ENCODE results near the gene AKT1.
A peak's percentile ranks its signal among the peaks of the same experiment; 100 is the strongest.
"Not testable (repeated sequence)": the region's sequence is repeated elsewhere in the genome, so short reads cannot be mapped to it uniquely, and the experiment has no call there.

The AKT1 gene

GRCh38 chr14:104734991-104735779 is 60.4 kb downstream of the AKT1 start:
- intact Hi-C loops (cut with DNase I), result no loop called here
- no peak for DNase-seq

GRCh38 chr14:104734601-104734990 is 61.0 kb downstream of the AKT1 start:
- intact Hi-C loops (cut with DNase I), result no loop called here
- no peak for DNase-seq

GRCh38 chr14:104734051-104734587 is 61.4 kb downstream of the AKT1 start:
- intact Hi-C loops (cut with DNase I), result no loop called here
- DNase-seq, result no peak

- intact Hi-C loops (cut with DNase I), result no loop called here
- no peak for DNase-seq
Observed at GRCh38 chr14:104732931-104733681, 62.4 kb downstream of the AKT1 start.

GRCh38 chr14:104732355-104732804 is 63.2 kb downstream of the AKT1 start:
- peak in 5 of 42 donors; percentile 45 to 57 (median 50) for DNase-seq
- intact Hi-C loops (cut with DNase I), result no loop called here

- intact Hi-C loops (cut with DNase I), result no loop called here
- DNase-seq, result no peak
Observed at GRCh38 chr14:104731320-104732294, 63.9 kb downstream of the AKT1 start.

- DNase-seq, result no peak
- intact Hi-C loops (cut with DNase I), result no loop called here
Observed at GRCh38 chr14:104730487-104730886, 65.1 kb downstream of the AKT1 start.

GRCh38 chr14:104729835-104730181 is 65.7 kb downstream of the AKT1 start:
- intact Hi-C loops (cut with DNase I), result no loop called here
- DNase-seq, result no peak

- DNase-seq; intact Hi-C loops (cut with DNase I): not testable (repeated sequence)
Observed at GRCh38 chr14:104729176-104729834, 66.2 kb downstream of the AKT1 start.

- intact Hi-C loops (cut with DNase I), result no loop called here
- DNase-seq, result no peak
Observed at GRCh38 chr14:104728631-104729030, 66.9 kb downstream of the AKT1 start.

- DNase-seq, result peak in 1 of 42 donors; percentile 36
- intact Hi-C loops (cut with DNase I), result no loop called here
Observed at GRCh38 chr14:104726600-104727451, 68.7 kb downstream of the AKT1 start.

- DNase-seq, result no peak
- intact Hi-C loops (cut with DNase I), result no loop called here
Observed at GRCh38 chr14:104725772-104726548, 69.6 kb downstream of the AKT1 start.

- intact Hi-C loops (cut with DNase I), result no loop called here
- peak in 28 of 42 donors; percentile 28 to 78 (median 54) for DNase-seq
Observed at GRCh38 chr14:104724981-104725771, 70.4 kb downstream of the AKT1 start.

GRCh38 chr14:104724407-104724980 is 71.1 kb downstream of the AKT1 start:
- DNase-seq, result peak in 3 of 42 donors; percentile 40 to 59 (median 49)
- intact Hi-C loops (cut with DNase I), result no loop called here

GRCh38 chr14:104723651-104724406 is 71.7 kb downstream of the AKT1 start, which contains the start of gene ADSS1:
Gene ADSS1, plus strand, starts transcription at chr14:104724229. Its CDS starts 42 bp downstream, at chr14:104724271.
- peak in 39 of 42 donors; percentile 41 to 83 (median 65) for DNase-seq
- intact Hi-C loops (cut with DNase I), result no loop called here

Data from head of caudate nucleus (tissue), 42 donors.